SHP77 (cell line): ENCODE results near the gene EHBP1.
"Not testable (repeated sequence)": the region's sequence is repeated elsewhere in the genome, so short reads cannot be mapped to it uniquely, and the experiment has no call there.

Source experiments
- DNase-seq, 2 experiments: peaks; one replicate each; lab custom pipeline; 2025; lab: John Stamatoyannopoulos, UW

EHBP1 gene

GRCh38 chr2:63019686-63020085 lies 314.2 kb downstream of the EHBP1 start:
- not testable (repeated sequence) for DNase-seq

DNA sequence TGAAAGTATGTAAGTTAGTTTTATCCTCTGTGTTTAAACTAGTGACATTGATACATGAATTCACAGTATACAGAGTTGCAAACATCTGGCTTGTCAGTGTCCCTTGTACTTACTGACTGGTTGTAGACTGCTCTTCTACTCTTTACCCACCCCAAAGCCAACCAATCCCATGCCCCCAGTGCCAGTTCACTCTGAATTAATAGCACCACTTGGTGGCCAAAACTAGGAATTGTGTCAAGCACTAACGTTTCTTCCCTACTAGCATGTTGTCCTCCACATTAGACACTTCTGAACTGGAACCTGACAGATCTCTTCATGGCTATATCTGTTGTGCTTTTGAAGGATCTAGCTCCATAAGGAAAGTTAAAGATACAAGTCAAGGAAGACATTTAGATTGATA lies 317.9 kb downstream of the EHBP1 start:
- peak; percentile 5 to 40 for DNase-seq

DNA sequence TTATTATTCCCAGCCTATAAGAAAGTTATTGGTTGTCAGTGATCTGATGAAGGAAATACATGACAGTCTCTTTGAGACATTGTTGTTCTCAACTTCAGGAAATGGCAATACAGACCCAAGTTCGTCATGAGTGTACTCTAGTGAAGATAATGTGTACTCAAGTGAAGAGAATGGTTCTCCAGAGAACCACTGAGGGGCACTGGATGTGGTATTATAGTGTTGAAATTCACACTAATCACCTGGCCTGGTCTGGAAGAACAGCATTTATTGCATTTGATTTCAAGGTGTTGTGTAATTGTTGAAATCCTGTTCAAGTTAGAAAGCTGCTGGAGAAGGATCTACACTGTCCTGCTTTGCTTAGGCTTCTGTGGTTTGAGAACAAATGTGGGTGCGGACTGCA lies 321.7 kb downstream of the EHBP1 start:
- no peak for DNase-seq

- DNase-seq, result no peak
Observed at GRCh38 chr2:63029058-63029457, 323.5 kb downstream of the EHBP1 start.

GRCh38 chr2:63034526-63034925 lies 329.0 kb downstream of the EHBP1 start:
- no peak for DNase-seq

DNA sequence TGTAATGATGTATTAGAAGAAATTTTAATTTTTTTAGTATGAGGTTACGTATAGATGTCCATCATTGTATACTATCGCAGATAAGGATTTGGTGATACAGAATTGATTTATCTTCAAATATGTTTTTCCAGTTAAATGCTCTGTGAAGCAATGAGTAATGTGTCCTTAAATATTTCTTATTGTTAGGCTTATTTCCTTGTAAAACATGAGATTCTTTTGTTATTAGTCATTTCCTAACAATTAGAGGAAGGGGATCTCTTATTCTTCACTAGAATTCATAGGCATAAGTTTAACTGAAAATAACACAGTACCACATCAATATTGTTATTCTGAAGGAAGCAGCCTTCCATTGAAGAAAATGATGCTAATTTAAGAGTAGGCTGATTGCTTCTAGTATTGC lies 329.7 kb downstream of the EHBP1 start:
- no peak for DNase-seq

DNA sequence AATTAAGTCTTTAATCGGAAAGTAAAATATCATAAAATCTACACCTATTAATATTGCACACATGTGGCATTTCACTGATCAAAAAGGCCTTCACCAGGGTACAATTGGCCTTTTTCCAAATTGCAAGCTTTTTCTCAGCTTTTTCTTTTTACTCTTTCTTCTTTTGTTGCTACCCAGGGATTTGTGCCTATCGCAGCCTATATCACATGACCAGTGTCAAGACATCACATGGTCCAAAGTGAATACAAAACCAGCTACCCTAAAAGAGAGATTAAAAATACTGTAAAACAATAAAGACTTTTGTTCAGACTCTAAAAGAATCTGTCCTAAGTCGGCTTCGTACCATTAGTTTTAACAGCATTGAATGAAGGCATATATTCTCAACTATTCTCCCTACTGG lies 330.1 kb downstream of the EHBP1 start:
- DNase-seq, result no peak

- no peak for DNase-seq
Observed at GRCh38 chr2:63038034-63038433, 332.5 kb downstream of the EHBP1 start.

- no peak for DNase-seq
Observed at GRCh38 chr2:63040586-63040985, 335.1 kb downstream of the EHBP1 start.

DNA sequence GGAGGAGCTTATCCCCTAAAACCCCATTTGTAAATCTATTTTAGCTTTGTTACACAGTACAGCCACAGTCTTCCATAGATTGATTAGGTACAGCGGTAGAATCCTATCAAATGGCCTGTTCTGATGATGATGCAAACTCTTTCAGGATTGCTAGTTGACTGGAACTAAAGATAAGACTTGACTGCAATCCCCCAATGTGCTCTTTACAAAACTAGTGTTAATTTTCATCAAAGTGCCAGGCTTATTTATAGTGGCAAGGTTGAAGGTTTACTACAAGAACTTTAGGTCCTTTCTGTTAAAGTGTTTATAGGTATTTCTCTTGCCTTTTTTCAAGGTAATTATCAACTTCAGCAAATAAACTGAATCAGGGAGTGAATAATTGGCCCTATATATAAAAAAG lies 336.1 kb downstream of the EHBP1 start:
- DNase-seq, result no peak

DNA sequence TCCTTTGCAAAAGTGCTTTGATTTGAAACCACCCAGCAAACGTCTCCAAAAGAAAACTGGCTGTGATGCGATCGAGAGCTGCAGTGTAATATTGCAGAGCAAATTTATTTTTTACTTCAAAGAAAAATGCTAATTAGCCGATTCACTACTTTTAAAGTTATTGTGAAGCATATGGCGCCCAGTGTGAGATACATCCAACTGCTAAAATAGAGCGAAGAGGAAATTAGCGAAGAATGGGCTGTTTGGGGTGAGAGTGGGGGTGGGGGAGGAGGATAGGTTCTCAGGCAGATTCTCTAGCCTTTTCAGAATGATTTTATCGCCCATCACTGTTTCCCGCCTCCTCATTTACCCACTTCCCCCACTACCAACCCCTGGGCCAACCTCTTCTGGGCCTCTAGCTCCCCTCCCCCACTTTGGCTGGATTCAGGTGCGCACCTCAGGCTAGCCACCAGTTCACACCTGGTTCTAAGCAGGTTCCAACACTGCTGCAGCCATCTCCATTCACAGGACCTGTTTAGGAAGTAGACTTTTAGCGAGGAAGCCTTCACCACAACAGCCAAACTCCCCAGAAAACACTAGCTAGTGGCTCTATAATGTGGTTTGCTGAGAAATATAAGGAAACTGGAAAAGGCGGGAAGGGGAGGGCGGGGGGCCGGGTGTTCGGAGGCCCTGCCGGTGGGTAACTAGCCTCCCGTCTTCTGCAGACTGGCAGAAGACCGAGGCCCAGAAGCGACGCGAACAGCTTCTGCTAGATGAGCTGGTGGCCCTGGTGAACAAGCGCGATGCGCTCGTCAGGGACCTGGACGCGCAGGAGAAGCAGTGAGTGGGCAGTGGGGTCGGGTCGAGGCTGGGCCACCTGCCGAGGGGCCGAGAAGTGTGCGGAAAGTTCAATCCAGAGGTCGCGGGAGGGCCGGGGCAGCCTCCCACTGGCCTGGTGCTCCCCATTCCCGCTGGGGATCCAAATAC lies 339.1 kb downstream of the EHBP1 start:
- no peak for DNase-seq

- no peak for DNase-seq
Observed at GRCh38 chr2:63046552-63046951, 341.0 kb downstream of the EHBP1 start.

DNA sequence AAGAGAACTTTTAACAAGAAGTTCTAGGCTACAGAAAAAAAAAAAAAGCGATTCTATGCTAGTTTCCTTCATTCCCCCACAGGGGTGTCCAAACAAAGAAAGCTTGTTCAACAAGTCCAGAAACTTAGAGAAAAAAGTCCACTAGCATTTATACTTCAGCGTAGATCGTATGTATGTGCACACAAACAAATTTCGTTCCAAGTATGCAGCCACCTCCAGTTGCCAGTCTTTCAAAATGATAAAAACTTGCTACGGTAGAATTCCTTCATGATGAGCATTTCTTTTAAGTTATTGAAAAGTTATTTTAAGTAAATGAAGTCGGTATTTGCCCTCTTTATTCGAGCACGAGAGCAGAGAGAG lies 341.4 kb downstream of the EHBP1 start:
- DNase-seq, result no peak

DNA sequence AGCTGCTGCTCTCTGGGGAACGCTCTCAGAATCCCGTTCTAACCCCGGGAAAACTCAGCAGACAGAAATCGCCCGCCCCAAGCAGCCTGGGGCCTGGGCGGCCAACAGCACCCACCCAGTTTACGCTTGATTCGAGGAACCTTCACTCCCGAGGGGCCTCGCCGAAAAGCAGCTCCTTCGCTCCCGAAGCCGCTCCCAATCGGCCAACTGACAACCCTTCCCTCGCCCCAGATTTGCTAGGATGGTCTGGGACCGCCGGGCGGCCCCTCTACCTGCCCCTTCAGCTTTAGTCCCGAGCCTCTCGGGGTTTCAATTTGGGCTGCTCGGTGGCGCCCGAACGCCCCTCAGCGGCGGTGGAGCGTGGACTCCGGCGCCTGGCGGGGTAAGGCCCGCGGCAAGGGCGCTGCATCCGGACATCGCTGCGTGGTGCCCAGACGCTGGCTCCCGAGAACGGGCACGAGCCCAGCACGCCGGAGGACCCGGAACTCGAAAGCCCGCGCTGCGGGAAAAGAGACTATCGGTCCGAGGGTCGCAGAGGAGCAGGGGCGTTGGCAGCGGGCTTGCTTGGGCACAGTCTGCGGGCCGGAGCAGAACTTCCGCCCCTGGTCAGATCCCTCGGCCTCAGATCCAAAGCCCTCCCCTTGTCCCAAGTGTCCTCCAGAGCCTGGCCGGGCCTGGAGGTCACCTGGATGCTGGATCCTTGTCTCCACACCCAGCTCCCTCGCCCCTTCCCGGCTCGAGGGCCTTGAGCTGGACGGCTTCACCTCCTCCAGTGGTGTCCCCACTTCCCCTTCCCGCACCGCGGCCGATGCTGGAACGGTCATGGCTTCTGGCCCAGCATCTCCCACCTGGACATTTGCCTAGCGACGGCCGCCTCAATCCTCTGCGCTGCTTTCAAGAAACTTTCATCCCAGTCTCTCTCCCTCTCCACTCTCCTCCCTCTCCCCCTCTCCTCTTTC lies 342.1 kb downstream of the EHBP1 start:
- DNase-seq, result no peak

DNA sequence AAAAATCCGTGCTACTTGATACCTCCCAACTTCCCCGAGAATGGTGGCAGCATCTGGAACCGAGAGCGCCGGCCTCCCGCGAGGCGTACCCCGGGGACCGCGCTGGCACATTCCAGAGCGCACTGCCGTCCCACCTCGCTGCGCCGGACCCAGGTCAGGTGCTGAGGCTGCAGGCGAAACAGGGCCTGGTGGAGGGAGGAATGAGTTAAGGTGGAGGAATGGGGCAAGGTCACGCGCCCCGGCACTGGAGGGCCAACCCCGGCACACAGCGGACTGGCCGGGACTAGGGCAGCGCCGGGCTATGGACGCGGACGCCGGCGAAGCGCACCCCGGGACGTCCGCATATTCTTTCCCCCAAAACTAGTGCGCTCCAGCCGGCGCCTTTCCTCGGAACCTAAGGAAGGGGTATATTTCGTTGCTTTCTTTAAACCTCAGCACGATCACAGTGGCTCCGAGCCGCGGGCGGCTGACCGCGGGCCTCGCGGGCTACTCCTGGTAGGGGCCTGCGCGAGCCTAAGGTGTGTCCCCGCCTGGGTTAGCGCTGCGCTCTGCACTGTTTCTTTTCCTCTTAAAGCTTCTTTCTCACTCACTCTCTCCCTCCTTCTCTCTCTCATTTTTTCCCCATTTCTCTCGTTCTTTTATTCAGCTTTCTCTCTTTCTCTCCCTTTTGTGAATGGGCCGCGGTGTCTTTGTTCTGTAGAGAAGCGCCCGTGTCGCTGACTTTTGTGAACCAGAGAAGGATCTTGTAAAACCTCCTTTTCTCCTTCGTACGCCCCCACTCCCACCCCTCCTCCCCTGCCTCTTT lies 343.1 kb downstream of the EHBP1 start:
- no peak for DNase-seq

- DNase-seq, result no peak
Observed at GRCh38 chr2:63049211-63049969, 343.9 kb downstream of the EHBP1 start.

DNA sequence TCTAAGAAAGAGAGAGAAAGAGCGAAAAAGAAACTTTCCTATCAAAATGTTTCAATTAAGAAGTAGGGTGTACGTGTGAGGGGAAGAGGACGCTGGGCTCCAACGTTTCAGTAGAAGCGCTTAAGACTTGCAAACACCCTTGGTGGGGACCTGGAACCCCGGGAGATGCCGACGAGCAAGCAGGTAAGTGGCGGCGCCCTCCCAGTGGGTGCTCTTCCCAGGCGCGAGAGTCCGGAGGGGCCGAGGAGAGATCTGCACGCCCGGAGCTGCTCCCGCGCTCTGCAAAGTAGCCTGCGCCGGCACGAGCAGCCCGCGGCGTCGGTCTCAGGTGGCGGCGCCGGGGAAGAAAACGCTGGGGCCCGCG lies 344.4 kb downstream of the EHBP1 start:
- peak in 1 of 2 experiments; percentile 65 for DNase-seq

DNA sequence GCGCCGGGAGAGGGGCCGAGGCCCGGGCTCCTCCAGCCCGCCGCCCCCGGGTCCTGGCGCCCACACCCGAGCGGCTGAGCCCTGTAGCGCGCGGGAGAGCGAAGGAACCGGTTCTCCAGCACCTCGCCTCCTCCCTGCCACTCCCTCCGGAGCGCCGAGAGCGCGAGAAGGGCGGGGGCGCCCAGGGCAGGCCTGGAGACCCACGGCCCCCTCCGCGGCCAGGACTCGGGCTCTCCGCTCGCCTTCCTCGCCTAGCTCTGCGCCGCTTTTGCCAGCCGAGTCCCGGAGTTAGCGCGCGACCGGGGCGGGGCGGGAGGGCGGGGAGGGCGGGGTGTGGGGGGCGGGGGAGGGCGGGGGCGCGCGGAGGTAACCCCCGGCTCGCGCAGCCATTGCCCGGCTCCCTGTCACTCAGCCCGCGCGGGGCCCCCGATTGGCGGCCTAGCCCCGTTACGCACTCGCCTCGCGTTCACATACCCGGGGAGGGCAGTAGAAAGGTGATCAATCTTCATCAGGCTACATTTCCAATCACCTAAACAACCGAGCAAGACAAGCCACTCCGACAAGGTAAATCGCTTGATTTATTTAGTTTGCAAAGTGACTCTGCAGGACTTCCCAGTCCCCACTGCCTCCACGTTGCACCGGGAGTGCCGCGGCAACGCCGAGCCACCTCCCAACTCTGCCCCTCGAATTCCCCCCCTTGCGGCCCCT lies 345.0 kb downstream of the EHBP1 start, which contains the start of gene OTX1:
Gene OTX1 (plus strand): TSS at position 497 of the 708 bp plus-strand sequence. CDS start 2,161 bp downstream, outside the sequence.
- peak; percentile 78 to 92 for DNase-seq

DNA sequence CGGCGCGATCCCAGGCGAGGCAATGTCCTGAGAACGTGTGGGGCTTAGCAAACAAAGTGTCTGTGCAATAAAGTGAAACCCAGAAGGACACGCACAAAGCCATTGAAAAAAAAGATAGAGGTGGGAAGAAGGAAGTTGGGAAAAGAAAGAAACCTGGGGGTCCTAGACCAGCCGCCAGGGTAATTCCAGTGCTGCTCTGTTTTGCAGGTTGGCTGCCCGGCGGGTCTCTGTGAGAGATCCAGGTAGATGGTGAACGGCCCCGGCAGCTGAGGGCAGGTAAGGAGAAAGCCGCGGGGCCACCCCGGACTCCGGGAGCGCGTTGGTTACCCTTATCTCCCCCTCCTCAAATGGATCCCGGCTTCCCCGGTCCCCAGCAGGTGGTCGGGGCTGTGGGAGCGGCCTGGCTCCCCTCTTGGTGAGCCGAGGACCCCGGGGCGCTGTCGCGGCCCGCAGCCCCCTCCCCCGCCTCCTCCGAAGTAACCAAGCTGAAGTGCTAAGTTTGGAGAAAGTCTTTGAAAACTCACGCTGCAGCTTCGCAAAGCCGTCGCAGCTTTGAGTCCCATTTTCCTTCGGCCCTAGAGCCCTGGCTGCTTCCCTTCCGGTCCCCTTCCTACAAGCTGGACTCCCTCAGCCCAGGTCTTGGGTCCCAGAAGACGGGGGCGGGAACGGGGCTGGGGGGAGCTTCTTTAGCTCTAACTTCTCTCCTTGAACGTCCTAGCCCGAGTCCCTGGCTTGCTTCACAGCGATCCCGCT lies 345.7 kb downstream of the EHBP1 start:
- DNase-seq, result no peak
